ENCODE results near the gene RIT2.

Gene RIT2

GRCh38 chr18:42929181-42929580 is 186.3 kb downstream of the RIT2 start:
- DNase-seq (ENCODE audit: low spot score), result no peak

- no peak for DNase-seq (ENCODE audit: low spot score)
These were observed 190.4 kb downstream of the RIT2 start for GRCh38 chr18:42925036-42925435.

- no peak for DNase-seq (ENCODE audit: low spot score)
These were observed 193.1 kb downstream of the RIT2 start for GRCh38 chr18:42922363-42922762.

GRCh38 chr18:42921226-42921737 is 194.2 kb downstream of the RIT2 start:
- no peak for DNase-seq (ENCODE audit: low spot score)

- DNase-seq (ENCODE audit: low spot score), result no peak
These were observed 194.9 kb downstream of the RIT2 start for GRCh38 chr18:42920621-42921020.

GRCh38 chr18:42915299-42915698 is 200.2 kb downstream of the RIT2 start:
- DNase-seq (ENCODE audit: low spot score), result no peak

- no peak for DNase-seq (ENCODE audit: low spot score)
These were observed 201.0 kb downstream of the RIT2 start for GRCh38 chr18:42914476-42914875.

- DNase-seq (ENCODE audit: low spot score), result no peak
These were observed 206.4 kb downstream of the RIT2 start for GRCh38 chr18:42909095-42909494.

GRCh38 chr18:42906761-42907160 is 208.7 kb downstream of the RIT2 start:
- DNase-seq (ENCODE audit: low spot score), result no peak

GRCh38 chr18:42901161-42901560 is 214.3 kb downstream of the RIT2 start:
- no peak for DNase-seq (ENCODE audit: low spot score)

- DNase-seq (ENCODE audit: low spot score), result no peak
These were observed 221.5 kb downstream of the RIT2 start for GRCh38 chr18:42893977-42894376.

- DNase-seq (ENCODE audit: low spot score), result no peak
These were observed 223.3 kb downstream of the RIT2 start for GRCh38 chr18:42892181-42892580.

- DNase-seq (ENCODE audit: low spot score), result no peak
These were observed 223.8 kb downstream of the RIT2 start for GRCh38 chr18:42891705-42892104.

- no peak for DNase-seq (ENCODE audit: low spot score)
These were observed 232.3 kb downstream of the RIT2 start for GRCh38 chr18:42883169-42883568.

GRCh38 chr18:42882122-42882521 is 233.4 kb downstream of the RIT2 start:
- no peak for DNase-seq (ENCODE audit: low spot score)

- no peak for DNase-seq (ENCODE audit: low spot score)
These were observed 242.6 kb downstream of the RIT2 start for GRCh38 chr18:42872838-42873237.

GRCh38 chr18:42864876-42865275 is 250.6 kb downstream of the RIT2 start:
- DNase-seq (ENCODE audit: low spot score), result no peak

- DNase-seq (ENCODE audit: low spot score), result no peak
These were observed 254.2 kb downstream of the RIT2 start for GRCh38 chr18:42861271-42861670.

- no peak for DNase-seq (ENCODE audit: low spot score)
These were observed 254.9 kb downstream of the RIT2 start for GRCh38 chr18:42860548-42860947.

- DNase-seq (ENCODE audit: low spot score), result no peak
These were observed 255.5 kb downstream of the RIT2 start for GRCh38 chr18:42860011-42860410.

- no peak for DNase-seq (ENCODE audit: low spot score)
These were observed 260.9 kb downstream of the RIT2 start for GRCh38 chr18:42854558-42854957.

GRCh38 chr18:42850174-42851083 is 265.1 kb downstream of the RIT2 start:
- no peak for DNase-seq (ENCODE audit: low spot score)

GRCh38 chr18:42839408-42839807 is 276.1 kb downstream of the RIT2 start:
- no peak for DNase-seq (ENCODE audit: low spot score)
